ENCODE results near the gene KIAA1549.
"Not testable (repeated sequence)": the region's sequence is repeated elsewhere in the genome, so short reads cannot be mapped to it uniquely, and the experiment has no call there.

Gene KIAA1549

GRCh38 chr7:138981332-138982203 is at the start of gene KIAA1549:
KIAA1549 (minus strand) TSS chr7:138981389; CDS start chr7:138981269, 120 bp downstream.
- DNase-seq, result peak; percentile 68

DNA sequence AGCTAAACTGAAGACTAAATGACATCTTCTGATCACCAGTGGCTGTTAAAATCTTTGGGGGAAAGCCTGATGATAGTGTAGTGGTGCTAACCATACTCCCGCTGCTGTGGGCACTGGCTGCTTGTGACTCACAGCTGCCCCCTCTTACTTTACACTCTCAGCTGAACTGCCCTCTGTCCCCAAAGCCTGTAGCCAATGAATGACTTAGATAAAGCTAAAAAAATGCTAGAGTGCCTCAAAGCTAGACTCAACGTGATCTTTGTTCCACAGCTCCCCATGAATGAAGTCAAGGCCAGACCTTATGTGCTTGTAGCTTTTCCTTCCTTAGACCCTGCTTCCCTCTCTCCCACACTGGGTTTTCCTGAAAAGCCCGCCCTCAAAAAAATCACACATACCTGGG is 48.2 kb upstream of the KIAA1549 start:
- no peak for DNase-seq

DNA sequence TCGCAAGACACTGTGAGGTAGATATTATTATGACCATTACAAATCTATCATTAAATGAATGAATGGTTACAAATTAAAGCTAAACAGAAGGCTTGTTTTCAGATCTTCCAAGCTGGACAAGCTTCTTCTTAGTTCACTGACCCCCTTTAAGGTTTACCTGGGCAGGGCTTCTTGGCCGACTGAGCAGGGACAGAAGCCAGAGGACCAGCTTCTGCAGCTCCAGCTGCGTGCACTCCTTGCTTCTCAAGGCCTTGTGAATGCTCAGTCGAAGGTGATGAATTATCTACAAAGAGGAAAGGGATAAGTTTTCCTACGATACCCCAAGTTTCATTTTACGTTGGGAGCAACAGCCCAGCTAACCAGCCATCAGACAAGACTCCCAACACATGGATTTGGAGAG is 45.4 kb upstream of the KIAA1549 start:
- no peak for DNase-seq

GRCh38 chr7:139025861-139026260 is 44.7 kb upstream of the KIAA1549 start:
- not testable (repeated sequence) for DNase-seq

DNA sequence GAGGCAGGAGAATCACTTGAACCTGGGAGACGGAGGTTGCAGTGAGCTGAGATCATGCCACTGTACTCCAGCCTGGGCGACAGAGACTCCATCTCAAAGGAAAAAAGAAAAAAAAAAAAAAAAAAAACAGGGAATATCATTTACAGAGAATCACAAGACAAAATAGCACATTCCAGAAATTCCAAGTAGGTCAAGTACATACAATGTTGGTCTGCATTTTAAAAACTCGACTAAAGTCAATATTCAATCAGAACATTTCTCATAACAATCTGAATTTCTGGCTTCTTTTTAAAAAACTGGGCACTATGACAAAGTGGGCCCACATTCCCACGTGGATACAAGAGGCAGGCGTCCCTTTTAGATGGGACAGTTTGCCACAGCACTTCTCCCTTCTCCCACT is 41.9 kb upstream of the KIAA1549 start:
- DNase-seq, result peak; percentile 5

- DNase-seq, result no peak
Observed at GRCh38 chr7:139022286-139022685, 41.1 kb upstream of the KIAA1549 start.

- no peak for DNase-seq
Observed at GRCh38 chr7:139018910-139019309, 37.7 kb upstream of the KIAA1549 start.

- DNase-seq, result peak; percentile 65
Observed at GRCh38 chr7:139016931-139017511, 35.8 kb upstream of the KIAA1549 start.

- no peak for DNase-seq
Observed at GRCh38 chr7:139011373-139011772, 30.2 kb upstream of the KIAA1549 start.

DNA sequence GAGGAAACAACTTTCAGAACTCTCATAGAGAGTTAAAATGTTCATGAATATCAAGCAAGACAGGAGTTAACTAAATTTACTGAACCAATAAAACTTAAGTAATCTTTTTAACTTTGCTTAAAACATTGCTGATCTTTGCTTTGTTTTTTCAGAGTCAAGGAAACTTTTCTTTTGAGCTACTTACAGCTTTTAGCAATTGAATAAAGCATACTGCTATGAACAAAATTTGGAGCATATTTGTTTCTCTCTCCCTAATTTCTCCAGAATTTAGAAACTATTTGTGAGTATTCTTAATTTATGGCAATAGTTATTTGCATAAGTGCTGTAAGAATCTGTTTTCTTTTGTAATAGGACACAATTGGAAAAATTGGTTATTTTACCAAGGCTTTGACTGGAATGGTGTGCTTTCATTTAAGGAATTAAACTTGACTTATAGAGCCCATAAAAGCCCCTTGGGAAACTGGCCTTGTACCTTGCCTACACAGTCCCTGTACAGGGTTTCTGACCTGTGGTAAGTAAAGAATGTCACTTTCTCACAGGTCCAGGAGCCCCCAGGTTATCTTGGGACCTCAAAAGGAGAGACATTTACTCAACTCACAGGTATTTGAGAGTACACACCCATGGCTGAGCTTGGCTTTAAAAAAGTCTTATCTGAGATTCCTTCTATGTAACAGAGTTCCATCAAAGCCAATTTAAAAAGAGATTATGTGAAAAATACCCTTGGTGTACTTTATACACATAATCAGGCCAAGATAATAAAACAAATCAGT is 23.3 kb upstream of the KIAA1549 start:
- DNase-seq, result no peak

DNA sequence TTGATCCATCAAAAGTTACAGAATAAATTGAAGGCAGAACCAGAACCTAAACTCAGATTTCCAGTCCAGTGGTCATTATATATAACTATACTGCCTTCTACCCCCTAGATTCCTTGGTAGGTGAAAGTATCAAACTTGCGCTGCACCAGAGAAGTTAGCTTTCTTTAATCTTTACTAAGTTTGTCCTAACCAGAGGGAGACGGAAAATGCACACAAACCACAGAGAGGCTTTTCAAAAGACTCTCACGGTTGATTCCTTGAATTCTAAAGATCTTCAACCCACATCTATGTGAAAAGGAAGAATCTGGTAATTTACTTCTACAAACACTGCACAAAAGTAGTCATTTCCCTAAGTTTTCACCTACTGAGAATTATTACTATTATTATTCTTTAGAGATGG is 18.2 kb upstream of the KIAA1549 start:
- no peak for DNase-seq

- DNase-seq, result peak; percentile 49
Observed at GRCh38 chr7:138992052-138992531, 10.9 kb upstream of the KIAA1549 start.

DNA sequence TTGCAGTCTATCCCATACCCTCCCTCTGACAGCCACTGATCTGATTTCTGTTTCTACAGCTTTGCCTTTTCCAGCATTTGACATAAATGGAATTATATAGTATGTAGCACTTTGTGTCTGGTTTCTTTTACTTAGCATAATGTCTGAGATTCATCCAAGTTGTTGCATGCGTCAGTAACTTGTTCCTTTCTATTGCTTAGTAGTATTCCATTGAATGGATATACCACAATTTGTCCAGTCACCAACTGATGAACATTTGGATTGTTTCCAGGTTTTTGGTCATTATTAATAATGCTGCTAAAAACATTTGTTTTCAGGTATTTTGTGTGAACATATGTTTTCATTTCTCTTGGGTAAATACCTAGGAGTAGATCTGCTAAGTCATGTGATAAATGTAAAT is 6.5 kb upstream of the KIAA1549 start:
- no peak for DNase-seq

- DNase-seq, result no peak
Observed at GRCh38 chr7:138982204-138982623, 1.0 kb upstream of the KIAA1549 start.

DNA sequence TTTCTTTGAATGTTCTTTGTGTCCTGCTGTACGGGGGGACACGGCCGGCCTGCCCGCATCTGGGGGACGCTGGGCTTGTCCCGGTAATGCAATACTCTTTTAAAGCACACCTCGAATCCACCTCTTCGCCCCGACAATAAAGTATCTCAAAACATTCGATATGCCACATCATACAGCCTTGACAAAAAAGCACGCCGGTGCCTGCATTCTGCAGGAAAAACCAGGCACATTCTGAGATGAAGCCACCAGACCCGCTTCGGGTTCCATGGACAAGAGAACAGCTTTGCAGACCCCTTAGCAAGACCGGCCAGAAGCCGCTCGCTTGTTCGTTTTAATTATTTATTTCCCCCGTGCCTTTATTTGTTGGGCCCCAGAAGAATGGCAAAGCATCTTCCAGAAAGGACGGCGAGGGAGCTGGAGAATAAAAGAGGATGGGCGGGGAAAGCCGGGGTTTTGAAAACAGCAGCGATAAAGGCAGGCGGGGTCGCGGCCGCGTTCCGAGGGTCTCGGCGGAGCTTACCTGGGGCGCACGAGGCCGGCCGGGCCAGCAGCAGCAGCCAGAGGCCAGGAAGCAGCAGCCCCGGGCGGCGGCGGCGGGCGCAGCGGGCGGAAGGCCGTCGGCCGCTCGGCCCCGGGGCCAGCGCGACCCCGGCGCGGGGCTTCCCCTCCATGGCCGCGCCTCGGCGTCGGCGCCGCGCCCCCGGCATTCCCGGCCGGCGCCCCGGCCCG is 462 bp downstream of the KIAA1549 start:
- DNase-seq, result no peak

DNA sequence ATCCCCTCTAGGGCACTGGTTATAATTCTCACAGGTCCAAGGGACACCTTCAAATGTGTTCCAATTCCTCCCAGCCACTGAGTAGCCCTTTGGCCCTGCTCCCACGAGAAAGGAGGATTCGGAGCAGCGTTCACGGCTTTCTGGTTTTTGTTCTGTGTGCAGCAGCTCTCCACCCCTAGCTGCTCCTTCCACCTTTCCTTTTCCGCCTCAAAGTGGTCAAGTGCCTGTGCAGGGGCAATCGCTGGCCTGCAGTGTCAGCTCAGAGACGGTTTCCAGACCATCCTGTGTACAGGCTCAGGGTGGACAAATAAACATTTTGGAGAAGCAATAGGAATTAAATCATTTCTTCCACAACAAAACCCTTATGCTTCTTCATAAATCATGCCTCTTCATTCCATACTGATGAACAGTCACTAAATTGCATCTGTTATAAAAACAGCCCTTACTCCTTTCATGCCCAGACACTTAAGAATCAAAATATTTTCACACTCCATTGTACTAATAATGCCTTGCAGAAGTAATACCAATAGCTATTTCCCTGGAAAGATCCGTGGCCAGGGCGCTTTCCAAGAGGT is 1.1 kb downstream of the KIAA1549 start:
- DNase-seq, result peak; percentile 9

GRCh38 chr7:138979226-138979979 is 1.8 kb downstream of the KIAA1549 start:
- DNase-seq, result no peak

DNA sequence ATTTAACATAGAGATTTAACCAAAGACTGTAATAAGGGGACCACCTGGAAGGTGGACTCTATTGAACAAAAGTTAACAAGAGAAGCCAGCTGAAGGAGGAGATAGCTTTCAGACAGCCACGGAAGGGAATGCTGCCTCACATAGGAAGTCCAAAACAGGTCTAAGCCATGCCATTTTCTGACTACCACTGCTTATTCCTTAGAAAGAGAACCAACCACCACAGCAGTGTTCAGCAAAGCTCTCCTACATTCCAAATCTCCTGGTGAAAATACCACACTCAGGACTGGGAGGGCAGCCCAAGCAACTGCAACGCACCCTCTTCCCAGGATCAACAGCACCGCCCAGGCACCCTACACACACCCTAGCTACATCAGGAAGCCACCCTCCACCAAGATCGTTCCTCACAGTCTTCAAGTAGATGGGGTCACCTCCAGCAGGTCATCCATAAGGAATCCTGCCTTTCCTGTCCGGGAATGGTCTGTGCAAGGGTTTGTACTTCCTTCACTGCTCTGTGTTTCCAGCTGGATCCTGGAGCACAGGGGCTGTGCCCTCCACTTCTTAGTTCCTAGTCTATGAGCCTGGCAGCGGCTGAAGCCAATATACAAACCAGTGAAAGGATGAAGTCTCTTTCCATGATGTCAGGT is 2.5 kb downstream of the KIAA1549 start:
- no peak for DNase-seq

DNA sequence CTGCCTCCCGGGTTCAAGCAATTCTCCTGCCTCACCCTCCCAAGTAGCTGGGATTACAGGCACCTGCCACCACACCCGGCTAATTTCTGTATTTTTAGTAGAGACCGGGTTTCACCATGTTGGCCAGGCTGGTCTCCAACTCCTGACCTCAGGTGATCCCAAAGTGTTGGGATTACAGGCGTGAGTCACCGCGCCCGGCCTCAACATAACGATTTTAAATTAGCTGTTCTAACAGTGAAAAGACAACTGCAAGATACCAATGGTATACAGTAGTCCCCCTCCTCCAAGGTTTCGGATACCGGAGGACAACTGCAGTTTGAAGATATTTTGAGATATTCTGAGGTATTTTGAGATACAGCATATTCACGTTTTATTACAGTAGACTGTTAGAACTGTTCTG is 5.0 kb downstream of the KIAA1549 start:
- not testable (repeated sequence) for DNase-seq

- DNase-seq, result no peak
Observed at GRCh38 chr7:138975343-138976104, 5.7 kb downstream of the KIAA1549 start.
